ENCODE data around the gene WASF2.
A peak's percentile ranks its signal among the peaks of the same experiment; 100 is the strongest.

Gene WASF2

GRCh38 chr1:27359822-27360158, 130.2 kb downstream of the WASF2 start:
- no peak for TF ChIP-seq ZFX (IDR thresholded peaks at IDR 0.05; ENCODE audit: borderline replicate concordance)
- TF ChIP-seq, protein P1, sequence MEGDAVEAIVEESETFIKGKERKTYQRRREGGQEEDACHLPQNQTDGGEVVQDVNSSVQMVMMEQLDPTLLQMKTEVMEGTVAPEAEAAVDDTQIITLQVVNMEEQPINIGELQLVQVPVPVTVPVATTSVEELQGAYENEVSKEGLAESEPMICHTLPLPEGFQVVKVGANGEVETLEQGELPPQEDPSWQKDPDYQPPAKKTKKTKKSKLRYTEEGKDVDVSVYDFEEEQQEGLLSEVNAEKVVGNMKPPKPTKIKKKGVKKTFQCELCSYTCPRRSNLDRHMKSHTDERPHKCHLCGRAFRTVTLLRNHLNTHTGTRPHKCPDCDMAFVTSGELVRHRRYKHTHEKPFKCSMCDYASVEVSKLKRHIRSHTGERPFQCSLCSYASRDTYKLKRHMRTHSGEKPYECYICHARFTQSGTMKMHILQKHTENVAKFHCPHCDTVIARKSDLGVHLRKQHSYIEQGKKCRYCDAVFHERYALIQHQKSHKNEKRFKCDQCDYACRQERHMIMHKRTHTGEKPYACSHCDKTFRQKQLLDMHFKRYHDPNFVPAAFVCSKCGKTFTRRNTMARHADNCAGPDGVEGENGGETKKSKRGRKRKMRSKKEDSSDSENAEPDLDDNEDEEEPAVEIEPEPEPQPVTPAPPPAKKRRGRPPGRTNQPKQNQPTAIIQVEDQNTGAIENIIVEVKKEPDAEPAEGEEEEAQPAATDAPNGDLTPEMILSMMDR (IDR thresholded peaks at IDR 0.05), result no peak
- no peak overlapping the region for H3K27ac ChIP-seq

GRCh38 chr1:27358928-27359313, 131.0 kb downstream of the WASF2 start:
- H3K27ac ChIP-seq, result no peak overlapping the region
- TF ChIP-seq ZFX (IDR thresholded peaks at IDR 0.05; ENCODE audit: borderline replicate concordance), result no peak
- TF ChIP-seq, protein P1 (IDR thresholded peaks at IDR 0.05), result no peak

DNA sequence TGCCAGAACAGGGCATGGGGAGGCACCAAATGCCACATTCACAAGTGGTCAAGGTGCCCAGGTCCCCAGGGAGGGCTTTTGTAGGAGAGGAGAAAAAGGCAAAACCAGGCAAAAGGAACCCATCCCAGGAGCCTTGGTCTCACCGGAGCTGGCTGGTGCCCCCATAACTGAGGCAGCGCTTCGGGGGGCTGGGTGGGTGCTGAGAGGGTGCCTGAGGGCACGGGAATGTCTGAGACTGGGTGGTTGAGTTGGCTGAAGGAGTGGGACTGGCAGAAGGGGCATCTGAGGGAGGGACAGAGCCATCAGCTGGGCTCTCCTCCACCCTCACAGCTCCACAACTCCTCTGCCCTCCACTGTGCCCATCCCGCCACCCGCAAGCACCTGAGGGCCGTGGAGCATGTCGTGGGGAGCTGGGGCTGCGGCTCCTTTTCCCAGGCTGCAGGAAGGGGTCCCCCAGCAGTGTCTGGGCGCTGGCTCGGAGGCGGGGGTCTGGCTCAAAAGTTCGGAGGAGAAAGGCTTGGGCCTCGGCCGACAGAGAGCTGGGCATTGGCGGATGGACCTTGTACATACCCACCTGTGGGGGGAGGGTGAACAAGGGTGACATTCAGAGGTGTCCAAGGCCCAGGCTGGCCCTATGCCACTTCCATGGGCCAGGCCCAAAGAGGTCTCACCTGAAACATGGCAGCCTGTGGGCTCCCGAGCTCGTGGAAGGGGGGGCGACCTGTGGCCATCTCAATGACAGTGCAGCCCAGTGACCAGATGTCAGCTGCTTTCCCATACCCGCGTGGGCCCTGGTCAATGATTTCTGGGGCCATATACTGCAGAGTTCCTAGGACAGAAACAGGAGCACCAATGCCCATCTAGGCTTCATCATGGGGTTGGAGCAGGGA, 131.7 kb downstream of the WASF2 start:
- TF ChIP-seq, protein P1 (IDR thresholded peaks at IDR 0.05), result no peak
- no peak for TF ChIP-seq ZFX (IDR thresholded peaks at IDR 0.05; ENCODE audit: borderline replicate concordance)
- peak overlapping the region; percentile 39; the same call in 1 of the 2 replicates for H3K27ac ChIP-seq

DNA sequence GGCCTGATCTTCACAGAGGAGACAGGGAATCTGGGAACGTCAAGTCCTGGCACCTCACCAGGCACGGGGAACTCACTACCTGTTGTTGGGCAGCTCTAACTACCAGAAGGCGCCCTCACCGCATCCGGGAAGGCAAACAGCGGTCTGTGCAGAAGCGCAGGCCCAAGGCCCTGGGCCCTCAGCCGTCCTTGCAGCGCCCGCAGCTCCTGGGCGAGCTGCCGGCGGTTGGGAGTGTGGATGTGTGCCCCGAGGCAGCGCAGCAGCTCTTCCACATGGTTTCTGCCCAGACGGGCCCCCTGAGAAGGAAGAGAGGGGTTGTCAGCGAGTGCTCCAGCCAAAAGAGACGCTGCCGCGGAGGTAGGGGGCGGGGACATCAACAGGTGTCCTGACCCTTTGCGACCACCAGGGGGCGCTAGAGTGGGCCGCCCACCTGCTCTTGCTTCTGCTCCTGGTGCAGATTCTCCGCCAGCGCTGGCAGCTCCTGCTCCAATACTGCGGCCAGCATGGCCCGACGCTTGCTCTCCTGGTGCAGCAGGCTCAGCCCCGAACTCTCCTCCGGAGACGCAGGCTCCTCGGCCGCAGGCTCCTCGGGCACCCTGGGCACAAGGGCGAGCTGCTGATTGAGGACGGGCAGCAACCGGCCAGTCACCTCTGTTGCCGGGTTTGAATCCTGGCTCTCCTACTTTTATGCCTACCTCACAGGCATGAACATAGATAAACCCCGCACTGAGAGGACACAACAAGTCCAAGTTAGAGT, 132.5 kb downstream of the WASF2 start:
- no peak for TF ChIP-seq ZFX (IDR thresholded peaks at IDR 0.05; ENCODE audit: borderline replicate concordance)
- TF ChIP-seq, protein P1 (IDR thresholded peaks at IDR 0.05), result peak; percentile 95
- peak overlapping the region; percentile 39; the same call in 1 of the 2 replicates for H3K27ac ChIP-seq

GRCh38 chr1:27356619-27357280, 133.2 kb downstream of the WASF2 start:
- no peak for TF ChIP-seq ZFX (IDR thresholded peaks at IDR 0.05; ENCODE audit: borderline replicate concordance)
- TF ChIP-seq, protein P1 (IDR thresholded peaks at IDR 0.05), result no peak
- peak overlapping the region; percentile 39; the same call in 1 of the 2 replicates for H3K27ac ChIP-seq

GRCh38 chr1:27356277-27356618, 133.7 kb downstream of the WASF2 start:
- no peak overlapping the region for H3K27ac ChIP-seq
- TF ChIP-seq ZFX (IDR thresholded peaks at IDR 0.05; ENCODE audit: borderline replicate concordance), result no peak
- TF ChIP-seq, protein P1 (IDR thresholded peaks at IDR 0.05), result no peak
